ENCODE measurements around the gene FCF1.
A peak's percentile ranks its signal among the peaks of the same experiment; 100 is the strongest.
"Not testable (repeated sequence)": the region's sequence is repeated elsewhere in the genome, so short reads cannot be mapped to it uniquely, and the experiment has no call there.

The FCF1 gene

GRCh38 chr14:74702293-74702692 is 10.7 kb upstream of the FCF1 start:
- no peak for DNase-seq

GRCh38 chr14:74703043-74703442 is 9.9 kb upstream of the FCF1 start:
- no peak for DNase-seq

DNA sequence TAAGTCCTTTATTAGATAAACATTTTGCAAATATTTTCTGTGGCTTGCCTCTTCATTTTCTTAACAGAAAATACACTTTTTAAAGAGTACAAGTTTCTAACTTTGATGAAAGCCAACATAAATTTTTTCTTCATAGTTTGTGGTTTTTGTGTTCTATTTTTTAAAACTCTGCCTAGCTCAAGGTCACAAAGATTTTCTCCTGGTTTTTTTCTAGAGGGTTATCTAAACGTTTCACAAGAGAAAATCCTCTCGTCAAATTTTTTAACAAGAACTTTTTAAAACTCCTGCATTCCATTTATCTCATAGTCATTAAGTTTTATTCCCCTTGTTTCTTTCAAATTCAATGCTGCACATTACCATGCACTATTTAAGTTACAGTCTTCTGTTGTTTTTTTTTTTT is 8.3 kb upstream of the FCF1 start:
- no peak for DNase-seq

DNA sequence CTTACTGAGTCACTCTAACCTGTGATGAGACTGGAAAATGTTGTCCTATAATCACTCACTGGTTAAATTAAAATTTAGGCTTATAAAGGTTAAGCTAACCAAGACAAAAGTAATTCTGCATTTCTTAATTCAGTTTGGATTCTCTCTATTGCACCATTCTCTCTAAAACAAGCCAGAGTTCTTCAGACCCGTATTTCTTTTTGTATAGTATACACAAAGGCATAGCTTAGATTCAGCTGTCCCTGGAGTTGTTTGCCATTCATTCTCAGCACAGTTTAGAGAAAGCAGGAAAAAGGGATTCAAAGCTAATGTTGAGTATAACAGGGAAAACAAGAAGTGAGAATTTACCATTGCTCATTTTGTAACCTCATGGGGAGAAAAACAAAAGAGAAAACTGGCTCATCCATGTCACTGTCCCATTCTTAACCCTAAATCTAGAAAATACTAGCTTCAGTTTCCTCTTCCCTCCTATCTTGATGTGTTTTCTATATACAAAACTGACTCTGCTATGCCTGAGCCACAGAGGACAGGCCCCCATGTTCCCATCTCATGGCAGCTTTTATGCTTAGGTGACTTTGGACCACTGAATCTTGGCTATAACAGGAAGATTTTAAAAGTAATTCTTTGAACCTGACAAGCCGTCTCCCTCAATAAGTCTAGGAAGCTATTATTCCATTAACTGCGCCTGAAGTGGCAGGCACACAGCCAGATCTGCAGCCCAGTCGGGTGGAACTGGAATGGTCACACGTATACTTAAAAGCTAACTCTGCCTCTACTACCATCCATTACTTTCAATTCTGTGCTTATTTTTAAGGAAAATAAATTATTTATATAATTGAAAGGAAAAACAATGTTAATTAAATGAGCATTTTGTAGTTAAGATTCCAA is 7.1 kb upstream of the FCF1 start:
- no peak for DNase-seq

DNA sequence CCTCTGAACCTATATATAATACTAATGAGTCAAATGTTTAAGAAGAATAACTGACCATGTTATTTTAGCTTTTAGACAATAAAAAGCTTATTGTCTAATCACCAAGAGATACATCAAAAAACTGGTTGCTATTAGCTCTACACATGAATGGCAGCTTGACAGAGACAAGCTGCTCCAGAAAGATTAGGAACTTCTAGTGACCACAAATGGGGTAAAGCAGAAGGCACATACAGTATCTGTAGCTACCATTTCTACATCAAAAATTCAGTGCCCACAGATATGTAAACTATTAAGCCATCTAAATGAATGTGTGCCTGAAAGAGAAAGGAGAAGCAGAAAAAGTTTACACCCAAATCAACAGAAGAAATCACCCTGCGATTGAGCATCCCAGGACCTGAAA is 2.5 kb upstream of the FCF1 start:
- no peak for DNase-seq

- DNase-seq, result no peak
Observed at GRCh38 chr14:74711651-74712050, 1.3 kb upstream of the FCF1 start.

- no peak for DNase-seq
Observed at GRCh38 chr14:74713395-74713735, 421 bp downstream of the FCF1 start.

DNA sequence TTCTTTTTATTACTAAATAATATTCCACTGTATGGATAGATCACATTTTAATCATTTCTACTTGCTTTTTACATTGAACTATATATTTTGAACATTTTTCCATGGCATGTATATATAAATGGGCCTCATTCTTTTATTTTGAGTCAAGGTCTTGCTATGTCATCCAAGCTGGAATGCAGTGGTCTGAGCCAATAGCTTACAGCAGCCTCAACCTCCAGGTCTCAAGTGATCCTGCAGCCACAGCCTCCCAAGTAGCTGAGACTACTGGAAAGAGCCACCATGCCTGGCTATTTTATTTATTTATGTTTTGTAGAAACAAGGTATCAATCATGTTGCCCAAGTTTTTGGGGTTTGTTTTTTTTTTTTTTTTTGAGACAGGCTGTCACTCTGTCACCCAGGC is 7.6 kb downstream of the FCF1 start:
- no peak for DNase-seq

DNA sequence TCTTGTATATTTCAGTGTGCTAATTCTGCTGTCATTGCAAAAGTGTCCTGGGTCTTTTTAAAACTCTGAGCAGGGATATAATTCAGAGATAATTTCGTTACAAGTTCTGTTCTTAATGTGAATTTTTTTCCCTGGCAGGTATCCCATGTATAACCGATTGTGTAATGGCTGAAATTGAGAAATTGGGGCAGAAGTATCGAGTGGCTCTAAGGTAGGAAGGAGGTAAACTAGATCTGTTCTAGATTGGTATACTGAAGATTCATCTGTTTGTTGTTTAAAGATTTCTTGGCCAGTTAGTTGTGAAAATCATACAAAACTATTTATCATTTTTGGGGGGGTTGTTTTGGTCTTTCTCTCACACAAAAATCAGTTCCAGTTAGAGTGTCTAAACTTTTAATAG is 10.2 kb downstream of the FCF1 start:
- DNase-seq, result no peak

DNA sequence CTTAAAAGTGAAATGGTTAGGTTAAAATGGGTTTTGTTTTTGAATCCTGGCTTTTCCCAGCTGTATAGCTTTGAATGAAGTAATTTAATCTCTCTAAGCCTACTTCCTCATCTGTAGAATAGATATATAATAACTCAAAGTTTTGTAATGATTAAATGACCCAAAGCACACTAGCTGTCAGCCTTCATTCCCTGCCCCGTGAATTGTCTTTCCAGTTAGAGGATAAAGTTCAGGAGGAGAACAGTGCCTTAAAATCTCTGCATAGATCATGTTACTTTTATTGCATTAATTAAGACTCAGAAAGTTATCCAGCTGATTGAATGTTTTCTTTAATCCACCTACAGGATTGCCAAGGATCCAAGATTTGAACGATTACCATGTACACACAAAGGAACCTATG is 19.4 kb downstream of the FCF1 start:
- no peak for DNase-seq

DNA sequence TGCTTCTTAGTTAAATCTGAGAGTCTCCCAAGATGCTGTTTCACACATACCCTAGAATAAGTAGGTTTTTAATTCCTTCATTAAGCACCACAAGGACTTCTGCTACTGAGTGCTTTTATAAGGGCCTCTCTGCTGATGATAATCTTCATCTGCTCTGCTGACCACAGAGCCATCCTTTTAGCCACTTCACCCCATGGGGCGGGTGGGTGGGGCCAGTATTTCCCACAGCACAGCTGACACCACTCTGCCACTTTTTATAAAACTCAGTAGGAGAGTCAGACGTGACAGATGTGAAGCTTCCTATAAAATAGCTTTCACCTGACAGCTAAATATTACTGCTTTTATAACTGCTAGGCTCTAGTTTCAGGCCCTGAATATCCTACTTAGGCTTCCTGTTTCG is 20.3 kb downstream of the FCF1 start:
- no peak for DNase-seq

- DNase-seq, result no peak
Observed at GRCh38 chr14:74735125-74735524, 22.2 kb downstream of the FCF1 start.

DNA sequence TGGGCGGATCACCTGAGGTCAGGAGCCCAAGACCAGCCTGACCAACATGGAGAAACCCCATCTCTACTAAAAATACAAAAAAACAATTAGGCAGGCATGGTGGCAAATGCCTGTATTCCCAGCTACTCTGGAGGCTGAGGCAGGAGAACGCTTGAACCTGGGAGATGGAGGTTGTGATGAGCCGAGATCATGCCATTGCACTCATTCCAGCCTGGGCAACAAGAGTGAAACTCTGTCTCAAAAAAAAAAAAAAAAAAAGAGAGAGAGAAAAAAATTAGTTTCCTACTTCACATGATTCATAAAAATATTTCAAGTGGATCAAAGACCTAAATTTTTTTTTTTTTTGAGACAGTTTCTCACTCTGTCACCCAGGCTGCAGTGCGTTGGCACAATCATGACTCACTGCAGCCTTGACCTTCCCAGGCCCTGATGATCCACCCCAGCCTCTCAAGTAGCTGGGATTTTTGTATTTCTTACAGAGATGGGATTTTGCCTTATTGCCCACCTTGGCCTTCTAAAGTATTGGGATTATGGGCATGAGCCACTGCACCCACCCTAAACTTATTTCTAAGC is 24.9 kb downstream of the FCF1 start:
- DNase-seq, result no peak

GRCh38 chr14:74739293-74740030 is 26.5 kb downstream of the FCF1 start:
- no peak for DNase-seq

DNA sequence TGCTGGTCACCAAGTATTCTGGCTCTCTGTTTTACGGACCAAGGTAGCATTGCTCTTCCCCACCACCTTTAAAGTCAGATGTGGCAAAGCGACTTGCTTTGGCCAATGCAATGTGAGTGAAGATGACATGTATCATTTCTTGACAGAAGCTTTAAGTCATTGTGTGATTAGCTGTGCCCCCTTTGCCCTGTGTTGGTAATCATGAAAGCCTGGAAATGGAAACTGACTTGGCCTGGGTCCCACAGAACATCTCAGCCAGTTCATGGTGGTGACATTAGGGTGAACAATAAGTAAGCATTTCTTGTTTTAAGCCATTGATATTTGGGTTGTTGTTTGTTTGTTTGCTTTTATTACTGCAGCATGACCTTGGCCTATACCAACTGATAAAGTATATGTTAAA is 34.3 kb downstream of the FCF1 start:
- DNase-seq, result no peak

GRCh38 chr14:74754157-74754556 is 41.2 kb downstream of the FCF1 start:
- no peak for DNase-seq

DNA sequence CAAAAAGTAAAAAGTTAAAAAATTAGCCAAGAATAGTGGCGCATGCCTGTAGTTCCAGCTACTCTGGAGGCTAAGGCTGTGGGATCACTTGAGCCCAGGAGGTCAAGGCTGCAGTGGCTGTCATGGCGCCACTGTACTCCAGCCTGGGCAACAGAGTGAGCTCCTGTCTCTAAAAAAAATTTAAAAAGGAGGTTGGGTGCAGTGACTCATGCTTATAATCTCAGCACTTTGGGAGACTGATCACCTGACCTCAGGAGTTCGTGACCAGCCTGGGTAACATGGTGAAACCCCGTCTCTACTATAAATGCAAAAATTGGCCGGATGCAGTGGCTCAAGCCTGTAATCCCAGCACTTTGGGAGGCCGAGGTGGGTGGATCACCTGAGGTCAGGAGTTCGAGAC is 42.0 kb downstream of the FCF1 start:
- no peak for DNase-seq

DNA sequence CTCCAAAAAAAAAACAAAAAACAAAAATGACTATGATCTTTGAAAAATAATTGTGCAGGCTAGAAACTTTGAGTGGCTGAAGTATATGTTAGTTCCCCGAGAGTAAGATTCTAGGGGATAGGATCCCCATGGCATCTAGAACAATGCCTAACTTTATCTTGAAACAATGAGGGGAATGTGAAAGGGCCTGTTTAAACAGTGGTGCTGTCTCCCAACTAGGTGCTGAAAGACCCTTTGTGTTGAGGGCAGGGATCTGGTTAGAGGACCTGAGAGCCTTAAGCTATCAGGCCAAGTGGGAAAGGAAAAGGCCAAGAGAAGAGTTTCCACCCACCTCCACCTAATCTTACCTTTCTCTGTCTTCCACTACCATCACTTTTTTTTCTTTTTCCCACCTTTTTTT is 43.4 kb downstream of the FCF1 start:
- DNase-seq, result no peak

GRCh38 chr14:74758505-74758904 is 45.6 kb downstream of the FCF1 start:
- not testable (repeated sequence) for DNase-seq

DNA sequence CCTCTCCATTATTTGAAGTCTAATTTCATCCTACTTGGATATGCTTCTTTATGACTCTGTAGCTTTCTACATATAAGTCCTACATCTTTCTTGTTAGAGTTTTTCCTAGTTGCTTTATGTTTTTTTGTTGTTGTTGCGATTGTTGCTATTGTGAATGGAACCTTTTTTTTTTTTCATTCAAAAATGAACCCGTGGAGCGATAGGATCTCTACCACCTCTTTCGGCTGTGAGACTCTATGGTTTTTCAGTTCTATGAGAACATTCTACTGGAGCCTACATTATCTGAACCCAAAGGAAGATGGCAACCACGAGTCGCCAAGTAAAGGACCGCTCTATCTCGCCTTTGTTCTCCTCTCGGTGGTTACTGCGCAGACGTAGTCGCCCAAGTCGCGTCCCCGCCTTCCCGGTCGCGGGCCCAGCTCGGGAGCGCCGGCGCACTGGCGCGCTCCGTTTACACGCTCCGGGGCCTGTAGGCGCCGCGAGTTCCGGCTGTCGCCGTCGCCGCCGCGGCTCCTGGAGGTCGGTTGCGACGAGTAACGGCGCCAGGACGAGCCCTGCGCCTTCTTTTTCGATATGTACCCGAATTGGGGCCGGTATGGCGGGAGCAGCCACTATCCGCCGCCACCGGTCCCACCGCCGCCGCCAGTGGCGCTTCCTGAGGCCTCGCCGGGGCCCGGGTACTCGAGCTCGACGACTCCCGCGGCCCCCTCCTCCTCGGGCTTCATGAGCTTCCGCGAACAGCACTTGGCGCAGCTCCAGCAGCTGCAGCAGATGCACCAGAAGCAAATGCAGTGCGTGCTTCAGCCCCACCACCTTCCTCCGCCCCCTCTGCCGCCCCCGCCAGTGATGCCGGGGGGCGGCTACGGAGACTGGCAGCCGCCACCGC is 50.2 kb downstream of the FCF1 start, which contains the start of gene YLPM1:
YLPM1 (plus strand) TSS at position 400 of the 886 bp plus-strand sequence; CDS start at position 574, 174 bp downstream.
- peak; percentile 93 for DNase-seq

- no peak for DNase-seq
Observed at GRCh38 chr14:74763803-74764531, 51.0 kb downstream of the FCF1 start.

GRCh38 chr14:74765721-74766120 is 52.8 kb downstream of the FCF1 start:
- DNase-seq, result no peak
